HAP-1 (cell line): ENCODE measurements around the gene ZBTB20.
"Not testable (repeated sequence)": the region's sequence is repeated elsewhere in the genome, so short reads cannot be mapped to it uniquely, and the experiment has no call there.

Source experiments
- DNase-seq, 2 experiments: peaks; one replicate each; pipeline ENCODE4 v3.0.0-alpha.2; 2016 to 2020; ENCODE audit warnings: low spot score in 2 of 2
- H3K27me3 ChIP-seq: fragments of 250-450 bp; sonication (Bioruptor Pico); 2 replicates; pipeline ENCODE4 v1.5.1; 2020; ENCODE audit warnings: low read depth, mild to moderate bottlenecking, moderate library complexity
- H3K36me3 ChIP-seq: fragments of 250-450 bp; sonication (Bioruptor Pico); replicated peaks from 2 replicates; pipeline ENCODE4 v1.5.1; 2020; ENCODE audit warnings: mild to moderate bottlenecking
- H3K4me1 ChIP-seq: fragments of 250-450 bp; sonication (Bioruptor Pico); 2 replicates; pipeline ENCODE4 v1.5.1; 2020; ENCODE audit warnings: mild to moderate bottlenecking
- H3K4me3 ChIP-seq: fragments of 250-450 bp; sonication (Bioruptor Pico); 2 replicates; pipeline ENCODE4 v1.5.1; 2020; ENCODE audit warnings: mild to moderate bottlenecking, moderate library complexity
- H3K9me3 ChIP-seq: fragments of 250-450 bp; sonication (Bioruptor Pico); 2 replicates; pipeline ENCODE4 v1.5.1; 2020; ENCODE audit warnings: mild to moderate bottlenecking, moderate library complexity
- in situ Hi-C: fragments of 300-500 bp; cut with MboI; formaldehyde crosslinking; loops from 3 replicates; pipeline ENCODE4 v1.14.3; 2020; ENCODE audit warnings: low sequenced_read_pairs, inconsistent platforms, mixed read lengths

Gene ZBTB20

DNA sequence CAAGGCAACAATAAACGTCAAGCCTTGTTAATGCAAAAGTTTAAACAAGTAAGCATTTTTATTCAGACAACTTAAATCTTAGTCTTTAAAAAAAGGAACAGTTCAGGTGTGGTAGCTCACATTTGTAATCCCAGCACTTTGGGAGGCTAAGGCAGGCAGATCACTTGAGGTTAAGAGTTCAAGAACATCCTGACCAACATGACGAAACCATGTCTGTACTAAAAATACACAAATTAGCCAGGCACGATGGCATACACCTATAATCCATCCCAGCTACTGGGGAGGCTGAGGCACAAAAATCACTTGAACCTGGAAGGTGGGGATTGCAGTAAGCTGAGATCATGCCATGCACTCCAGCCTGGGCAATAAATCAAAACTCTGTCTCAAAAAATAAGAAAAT is 19.9 kb downstream of the ZBTB20 start:
- no peaks in the 10 kb centered on the region for H3K36me3 ChIP-seq
- no peaks in the 10 kb centered on the region; the same call in 1 of the 2 replicates for H3K4me1 ChIP-seq
- H3K27me3 ChIP-seq = no peaks in the 10 kb centered on the region
- no peaks in the 10 kb centered on the region for H3K9me3 ChIP-seq
- no peak for DNase-seq
- H3K4me3 ChIP-seq = no peak overlapping the region
- in situ Hi-C loops = no loop called here

- H3K4me1 ChIP-seq = no peaks in the 10 kb centered on the region
- no peaks in the 10 kb centered on the region for H3K27me3 ChIP-seq
- in situ Hi-C loops = no loop called here
- H3K36me3 ChIP-seq = no peaks in the 10 kb centered on the region
- no peaks in the 10 kb centered on the region for H3K9me3 ChIP-seq
- H3K4me3 ChIP-seq = no peak overlapping the region
- DNase-seq = no peak
Measured at GRCh38 chr3:115120597-115120996, 26.5 kb downstream of the ZBTB20 start.

DNA sequence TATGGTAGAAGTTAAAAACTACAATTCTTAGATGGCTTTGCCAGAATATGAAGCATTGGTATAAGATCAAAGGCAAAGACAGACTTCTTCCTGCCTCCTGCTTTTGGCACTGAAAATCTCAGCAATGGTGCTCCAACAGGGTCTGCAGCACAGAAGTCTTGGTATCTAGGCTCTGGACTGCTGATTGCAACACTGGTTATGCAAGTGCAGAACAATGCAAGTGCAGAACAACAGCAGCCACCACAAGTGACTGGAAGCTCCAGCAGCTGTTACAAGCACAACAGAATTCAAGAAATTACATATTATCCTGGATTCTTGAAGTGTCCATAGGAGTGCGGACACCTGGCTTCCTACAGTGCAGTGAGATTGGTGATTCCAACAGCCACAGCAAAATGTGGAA is 33.7 kb downstream of the ZBTB20 start:
- no peaks in the 10 kb centered on the region for H3K9me3 ChIP-seq
- H3K36me3 ChIP-seq = no peaks in the 10 kb centered on the region
- DNase-seq = no peak
- in situ Hi-C loops = no loop called here
- H3K4me3 ChIP-seq = no peak overlapping the region
- H3K27me3 ChIP-seq = no peaks in the 10 kb centered on the region
- no peaks in the 10 kb centered on the region for H3K4me1 ChIP-seq

DNA sequence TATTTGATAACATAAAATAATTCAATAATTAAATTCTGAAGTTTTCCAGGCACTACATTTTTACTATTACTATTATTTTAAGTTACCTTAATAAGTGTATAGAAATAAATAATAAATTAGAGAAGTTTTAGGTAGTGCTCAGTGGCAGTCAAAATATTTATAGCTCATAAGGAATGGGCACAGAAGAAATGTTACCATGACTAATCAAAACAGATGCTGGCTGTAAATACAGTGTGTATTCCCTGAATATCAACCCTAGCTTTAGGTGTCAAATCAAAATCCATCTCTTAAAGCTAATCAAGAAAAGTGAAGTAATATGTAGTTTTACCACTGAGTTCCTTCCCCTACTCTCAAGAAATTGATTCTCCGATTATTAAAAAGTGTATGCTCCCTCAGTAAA is 35.5 kb downstream of the ZBTB20 start:
- DNase-seq = no peak

DNA sequence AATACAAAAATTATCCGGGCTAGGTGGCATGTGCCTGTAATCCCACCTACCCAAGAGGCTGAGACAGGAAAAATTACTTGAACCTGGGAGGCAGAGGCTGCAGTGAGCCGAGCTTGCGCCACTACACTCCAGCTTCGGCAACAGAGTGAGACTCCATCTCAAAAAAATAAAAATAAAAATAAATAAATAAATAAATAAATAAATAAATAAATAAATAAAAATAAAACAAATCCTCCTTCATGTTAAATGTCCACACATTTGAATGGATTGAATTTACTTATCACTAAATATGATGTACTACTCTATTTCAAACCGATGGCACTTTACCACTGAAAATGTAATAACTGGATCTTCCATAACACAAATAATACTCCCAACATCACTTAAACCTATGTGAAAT is 36.3 kb downstream of the ZBTB20 start:
- H3K4me1 ChIP-seq = no peaks in the 10 kb centered on the region
- in situ Hi-C loops = no loop called here
- no peaks in the 10 kb centered on the region for H3K27me3 ChIP-seq
- H3K4me3 ChIP-seq = no peak overlapping the region
- no peaks in the 10 kb centered on the region for H3K9me3 ChIP-seq
- no peaks in the 10 kb centered on the region for H3K36me3 ChIP-seq
- no peak for DNase-seq

More for the DNA sequence above, 35.5 kb downstream of the ZBTB20 start:
- Histone ChIP-seq H3K4me1 (no peaks in the 10 kb centered on the region), H3K36me3 (no peaks in the 10 kb centered on the region), H3K27me3 (no peaks in the 10 kb centered on the region), H3K9me3 (no peaks in the 10 kb centered on the region), H3K4me3 (no peak overlapping the region)
- in situ Hi-C loops = no loop called here

DNA sequence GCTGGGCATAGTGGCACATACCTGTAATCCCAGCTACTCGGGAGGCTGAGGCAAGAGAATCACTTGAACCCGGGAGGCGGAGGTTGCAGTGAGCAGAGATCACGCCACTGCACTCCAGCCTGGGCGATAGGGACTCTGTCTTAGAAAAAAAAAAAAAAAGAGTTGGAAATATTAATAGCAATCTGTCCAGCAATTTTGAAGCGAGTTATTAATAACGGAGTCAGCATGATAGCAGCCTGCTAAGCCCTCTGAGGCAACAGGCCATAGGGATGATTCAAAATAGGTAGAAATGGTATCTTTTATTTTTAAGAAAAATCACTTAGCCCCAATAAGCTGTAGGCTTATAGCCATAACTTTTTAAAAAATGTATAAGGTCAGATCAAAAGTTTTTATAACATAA is 37.0 kb downstream of the ZBTB20 start:
- H3K27me3 ChIP-seq, DNase-seq, H3K36me3 ChIP-seq, H3K4me1 ChIP-seq, H3K4me3 ChIP-seq, H3K9me3 ChIP-seq, in situ Hi-C loops: not testable (repeated sequence)

GRCh38 chr3:115108614-115109013 is 38.5 kb downstream of the ZBTB20 start:
- no peaks in the 10 kb centered on the region for H3K27me3 ChIP-seq
- no peak overlapping the region for H3K4me3 ChIP-seq
- H3K36me3 ChIP-seq = no peaks in the 10 kb centered on the region
- no peaks in the 10 kb centered on the region for H3K4me1 ChIP-seq
- H3K9me3 ChIP-seq = no peaks in the 10 kb centered on the region
- DNase-seq = no peak
- in situ Hi-C loops = no loop called here

GRCh38 chr3:115102046-115102445 is 45.0 kb downstream of the ZBTB20 start:
- Histone ChIP-seq H3K4me3 (no peak overlapping the region), H3K36me3 (no peaks in the 10 kb centered on the region), H3K4me1 (no peaks in the 10 kb centered on the region; the same call in 1 of the 2 replicates), H3K9me3 (no peaks in the 10 kb centered on the region), H3K27me3 (no peaks in the 10 kb centered on the region)
- DNase-seq = no peak
- in situ Hi-C loops = no loop called here

DNA sequence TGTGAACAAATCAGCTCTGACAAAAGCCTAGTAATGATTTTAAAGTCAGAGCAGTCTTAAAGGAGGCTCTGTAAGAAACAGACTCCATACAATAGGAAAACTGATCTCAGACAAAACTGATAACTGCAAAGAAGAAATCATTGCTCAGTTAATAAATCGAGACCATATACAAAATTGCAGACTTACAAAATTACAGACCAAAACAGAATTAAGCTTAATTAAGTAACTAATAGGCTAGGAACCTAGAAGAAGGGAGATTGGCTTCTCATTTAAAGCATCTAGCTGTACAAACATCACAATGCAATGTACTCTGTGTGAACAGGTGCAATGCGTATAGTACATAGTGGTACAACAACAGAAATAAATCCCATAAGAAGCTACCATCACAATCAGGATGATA is 46.3 kb downstream of the ZBTB20 start:
- H3K9me3 ChIP-seq = no peaks in the 10 kb centered on the region
- no peaks in the 10 kb centered on the region for H3K36me3 ChIP-seq
- no peaks in the 10 kb centered on the region for H3K27me3 ChIP-seq
- no peak for DNase-seq
- H3K4me1 ChIP-seq = no peaks in the 10 kb centered on the region; the same call in 1 of the 2 replicates
- H3K4me3 ChIP-seq = no peak overlapping the region
- in situ Hi-C loops = no loop called here

GRCh38 chr3:115099986-115100571 is 47.0 kb downstream of the ZBTB20 start:
- H3K4me3 ChIP-seq = no peak overlapping the region
- DNase-seq = no peak
- H3K36me3 ChIP-seq = no peaks in the 10 kb centered on the region
- in situ Hi-C loops = loop anchor here (25.0 kb wide), 2 partner anchors 712 to 738 kb away; no protein-coding TSS in a partner anchor
- no peaks in the 10 kb centered on the region for H3K9me3 ChIP-seq
- H3K27me3 ChIP-seq = no peaks in the 10 kb centered on the region
- H3K4me1 ChIP-seq = no peaks in the 10 kb centered on the region; the same call in 1 of the 2 replicates

DNA sequence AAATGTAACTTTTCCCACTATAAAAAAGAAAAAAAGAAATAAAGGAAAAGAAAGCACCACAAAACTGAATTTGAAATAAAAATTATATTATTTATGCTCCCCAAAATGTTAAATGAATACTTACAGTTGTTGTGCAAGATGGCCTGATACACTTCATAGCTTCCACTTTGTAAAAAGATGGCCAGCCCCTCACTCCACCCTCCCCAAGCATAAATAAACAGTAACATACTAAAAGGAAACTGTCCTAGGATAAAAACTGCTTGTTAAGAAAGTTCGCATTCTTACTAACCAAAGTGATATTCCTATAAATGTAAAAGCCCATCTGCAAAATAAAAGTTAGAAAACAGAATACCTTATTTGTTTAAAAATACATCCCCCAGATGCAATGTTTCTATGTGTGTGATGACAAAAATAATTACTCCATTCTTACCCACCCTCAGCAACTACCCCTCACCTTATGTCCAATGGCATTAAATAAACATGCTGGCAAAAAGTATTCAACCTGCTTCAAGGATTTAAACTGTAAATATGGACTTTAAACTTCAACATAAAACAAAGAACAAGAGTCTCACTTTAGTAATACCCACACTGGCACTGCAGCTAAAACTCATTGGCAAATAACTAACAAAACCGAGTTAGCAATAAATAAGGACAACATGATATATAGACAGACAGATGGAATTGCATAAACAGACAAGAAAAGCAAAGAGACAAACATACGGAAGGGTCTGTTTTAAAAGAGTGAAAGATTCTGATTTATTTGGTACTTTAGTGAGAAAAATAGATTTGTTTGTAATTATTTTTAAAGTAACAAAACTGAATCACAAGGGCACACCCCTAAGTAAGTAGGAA is 47.7 kb downstream of the ZBTB20 start:
- Histone ChIP-seq H3K36me3 (no peaks in the 10 kb centered on the region), H3K27me3 (no peaks in the 10 kb centered on the region), H3K9me3 (no peaks in the 10 kb centered on the region), H3K4me3 (no peak overlapping the region), H3K4me1 (no peaks in the 10 kb centered on the region; the same call in 1 of the 2 replicates)
- in situ Hi-C loops = loop anchor here (25.0 kb wide), 2 partner anchors 713 to 737 kb away; no protein-coding TSS in a partner anchor
- no peak for DNase-seq

DNA sequence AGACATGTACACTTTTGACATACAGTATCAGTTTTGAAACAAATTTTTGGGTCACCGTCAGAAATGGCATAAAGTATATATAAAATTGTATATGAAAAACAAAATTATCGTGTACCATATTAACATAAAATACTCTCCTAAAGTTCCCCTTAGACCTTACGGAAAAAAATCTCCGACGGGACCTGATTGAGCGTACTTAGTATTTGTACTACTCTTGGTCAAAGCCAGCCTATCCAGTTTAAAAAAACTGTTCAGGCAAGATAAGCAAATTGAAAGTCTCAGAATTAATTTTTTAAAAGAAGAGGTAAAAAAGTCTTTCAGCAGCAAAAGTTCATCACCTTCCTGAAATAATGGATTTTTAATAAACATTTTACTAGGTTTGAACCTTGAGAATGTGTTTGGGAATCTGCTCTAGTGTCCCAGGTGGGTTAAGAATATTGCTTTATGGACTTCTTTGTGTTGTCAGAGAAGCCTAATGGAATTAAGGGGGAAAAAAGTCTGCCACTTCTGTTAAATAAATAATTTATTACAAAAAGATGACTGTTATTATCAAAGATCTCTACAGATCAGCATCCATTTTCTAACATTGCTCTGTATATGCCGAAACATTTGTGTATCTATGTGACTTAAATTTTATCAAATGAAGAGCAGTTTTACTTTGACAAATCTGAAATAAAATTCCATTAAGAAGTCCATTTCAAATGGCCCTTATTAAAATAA is 48.6 kb downstream of the ZBTB20 start:
- no peaks in the 10 kb centered on the region; the same call in 1 of the 2 replicates for H3K4me1 ChIP-seq
- no peaks in the 10 kb centered on the region for H3K36me3 ChIP-seq
- in situ Hi-C loops = loop anchor here (25.0 kb wide), 2 partner anchors 714 to 736 kb away; no protein-coding TSS in a partner anchor
- H3K9me3 ChIP-seq = no peaks in the 10 kb centered on the region
- no peak for DNase-seq
- H3K27me3 ChIP-seq = no peaks in the 10 kb centered on the region
- H3K4me3 ChIP-seq = no peak overlapping the region

DNA sequence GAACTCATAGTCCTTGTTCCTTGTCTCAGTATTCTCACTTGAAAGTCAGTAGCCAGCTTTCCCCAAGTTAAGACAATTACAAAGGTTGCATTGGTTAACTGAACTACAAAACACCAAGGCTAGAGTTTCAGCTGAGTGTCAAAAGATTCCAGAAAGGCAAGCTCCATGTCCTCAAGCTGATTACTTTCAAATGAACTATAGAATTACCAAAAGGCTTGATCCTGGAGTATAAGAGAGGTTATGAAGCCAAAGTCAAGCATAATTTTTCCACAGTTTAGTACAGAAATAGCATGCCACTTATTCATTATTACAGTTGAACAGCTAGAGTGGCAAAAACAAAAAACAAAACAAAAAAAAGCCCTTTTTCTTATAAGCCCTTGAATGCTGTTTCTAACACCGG is 51.9 kb downstream of the ZBTB20 start:
- no peaks in the 10 kb centered on the region for H3K9me3 ChIP-seq
- in situ Hi-C loops = loop anchor here (25.0 kb wide), 2 partner anchors 717 to 733 kb away; no protein-coding TSS in a partner anchor

More for the DNA sequence above, 51.9 kb downstream of the ZBTB20 start:
- Histone ChIP-seq H3K36me3 (no peaks in the 10 kb centered on the region), H3K4me1 (no peaks in the 10 kb centered on the region), H3K27me3 (no peaks in the 10 kb centered on the region), H3K4me3 (no peak overlapping the region)
- DNase-seq = no peak
